Mesothelial cell of epicardium (in vitro differentiated cells): Measurements from ENCODE around the gene AGBL4. TPM values are rescaled to one million over a fixed set of nuclear protein-coding genes. Genes with fewer than 3 reads are reported as not detected.

Experiments
- DNase-seq, 2 experiments: peaks; one replicate each; pipeline ENCODE4 v3.0.0; 2021; ENCODE audit warnings: low spot score in 2 of 2; ENCODE audit not compliant: unreplicated experiment in 2 of 2
- H3K27ac Mint-ChIP-seq: 2 replicates; pipeline ENCODE4 v1.8.0; 2021; ENCODE audit warnings: mixed read lengths
- H3K27me3 Mint-ChIP-seq: 2 replicates; pipeline ENCODE4 v1.8.0; 2021; ENCODE audit warnings: low read depth, mixed read lengths
- H3K36me3 Mint-ChIP-seq: 2 replicates; pipeline ENCODE4 v1.8.0; 2021; ENCODE audit warnings: mixed read lengths
- H3K4me1 Mint-ChIP-seq: 2 replicates; pipeline ENCODE4 v1.8.0; 2021; ENCODE audit warnings: mixed read lengths
- H3K4me3 Mint-ChIP-seq: 2 replicates; pipeline ENCODE4 v1.8.0; 2021; ENCODE audit warnings: mild to moderate bottlenecking, moderate library complexity, mixed read lengths
- H3K9me3 Mint-ChIP-seq: 2 replicates; pipeline ENCODE4 v1.8.0; 2021; ENCODE audit warnings: mixed read lengths
- total RNA-seq: library from RNA; stranded (reverse); gene quantifications from 3 replicates; pipeline ENCODE4 v1.2.1, GENCODE V29; 2021
- TF ChIP-seq, protein P1 (sequence below): fragments of 200-600 bp; sonication (generic); IDR thresholded peaks from one replicate; pipeline ENCODE4 v1.5.0; 2021; ENCODE audit warnings: antibody characterized with exemption; ENCODE audit not compliant: unreplicated experiment

Gene AGBL4
- total RNA-seq, 1 donor from 2014 or later: 0.42 TPM

DNA sequence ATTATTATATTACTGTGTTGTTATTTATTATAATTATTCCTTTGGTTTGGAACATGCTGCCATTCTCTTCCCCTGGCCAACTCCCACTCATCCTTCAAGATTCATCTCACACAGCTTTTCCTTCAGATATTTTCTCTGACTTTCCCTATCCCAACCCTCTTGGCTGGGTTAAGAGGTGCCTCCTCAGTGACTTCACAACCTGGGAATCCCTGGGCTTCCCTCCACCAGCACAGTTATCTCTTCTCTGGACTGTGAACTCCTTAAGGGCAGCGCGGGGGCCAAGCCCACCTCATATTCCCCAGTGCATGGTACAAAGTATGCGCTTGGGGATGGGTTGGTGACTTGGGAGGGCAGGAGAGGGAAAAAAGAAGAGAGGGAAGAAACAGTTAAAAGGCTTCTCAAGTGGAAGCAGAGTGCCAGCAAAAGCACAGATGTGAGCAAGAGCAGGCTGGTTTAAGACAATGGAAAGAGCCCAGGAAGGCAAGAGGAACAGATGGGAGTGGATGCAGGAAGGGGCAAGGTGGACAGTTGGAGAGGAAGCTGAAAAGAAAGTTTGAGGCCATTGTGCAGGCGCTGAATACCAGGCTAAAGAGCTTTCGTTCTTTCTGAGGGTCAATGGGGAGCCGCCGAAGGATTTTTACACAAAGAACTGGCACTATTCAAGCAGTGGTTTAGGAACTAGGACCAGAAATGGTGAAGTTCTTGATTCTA is 1379.4 kb downstream of the AGBL4 start:
- TF ChIP-seq, protein P1, sequence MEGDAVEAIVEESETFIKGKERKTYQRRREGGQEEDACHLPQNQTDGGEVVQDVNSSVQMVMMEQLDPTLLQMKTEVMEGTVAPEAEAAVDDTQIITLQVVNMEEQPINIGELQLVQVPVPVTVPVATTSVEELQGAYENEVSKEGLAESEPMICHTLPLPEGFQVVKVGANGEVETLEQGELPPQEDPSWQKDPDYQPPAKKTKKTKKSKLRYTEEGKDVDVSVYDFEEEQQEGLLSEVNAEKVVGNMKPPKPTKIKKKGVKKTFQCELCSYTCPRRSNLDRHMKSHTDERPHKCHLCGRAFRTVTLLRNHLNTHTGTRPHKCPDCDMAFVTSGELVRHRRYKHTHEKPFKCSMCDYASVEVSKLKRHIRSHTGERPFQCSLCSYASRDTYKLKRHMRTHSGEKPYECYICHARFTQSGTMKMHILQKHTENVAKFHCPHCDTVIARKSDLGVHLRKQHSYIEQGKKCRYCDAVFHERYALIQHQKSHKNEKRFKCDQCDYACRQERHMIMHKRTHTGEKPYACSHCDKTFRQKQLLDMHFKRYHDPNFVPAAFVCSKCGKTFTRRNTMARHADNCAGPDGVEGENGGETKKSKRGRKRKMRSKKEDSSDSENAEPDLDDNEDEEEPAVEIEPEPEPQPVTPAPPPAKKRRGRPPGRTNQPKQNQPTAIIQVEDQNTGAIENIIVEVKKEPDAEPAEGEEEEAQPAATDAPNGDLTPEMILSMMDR: no peak
- Mint-ChIP-seq H3K27ac (no peak overlapping the region), H3K4me1 (no peaks in the 10 kb centered on the region), H3K36me3 (no peaks in the 10 kb centered on the region), H3K9me3 (no peaks in the 10 kb centered on the region), H3K27me3 (peaks cover 72% of the 10 kb centered on the region), H3K4me3 (no peak overlapping the region)
- DNase-seq: no peak

DNA sequence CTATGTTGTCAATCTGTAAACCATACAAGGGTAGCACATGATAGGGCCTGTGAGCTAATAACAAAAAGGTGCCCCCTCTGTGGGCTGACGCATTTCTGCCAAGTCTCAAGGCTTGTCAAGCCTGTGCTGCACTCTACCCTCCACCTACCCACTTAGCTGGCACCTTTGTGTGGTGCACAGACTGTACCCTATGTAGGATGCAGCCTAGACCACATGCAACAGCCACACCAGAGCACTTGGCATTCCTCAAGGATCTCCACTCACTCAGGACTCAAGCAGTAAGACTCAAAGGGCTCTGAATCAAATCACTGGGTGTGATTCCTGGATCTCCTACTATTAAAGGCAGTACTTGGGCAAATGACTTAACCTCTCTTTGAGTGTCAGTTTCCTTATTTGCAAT is 1380.6 kb downstream of the AGBL4 start:
- TF ChIP-seq, protein P1: no peak
- H3K36me3 Mint-ChIP-seq: no peaks in the 10 kb centered on the region
- no peak for DNase-seq
- no peaks in the 10 kb centered on the region for H3K4me1 Mint-ChIP-seq
- no peak overlapping the region for H3K27ac Mint-ChIP-seq
- H3K9me3 Mint-ChIP-seq: no peaks in the 10 kb centered on the region
- no peak overlapping the region for H3K4me3 Mint-ChIP-seq
- H3K27me3 Mint-ChIP-seq: peaks cover 82% of the 10 kb centered on the region

DNA sequence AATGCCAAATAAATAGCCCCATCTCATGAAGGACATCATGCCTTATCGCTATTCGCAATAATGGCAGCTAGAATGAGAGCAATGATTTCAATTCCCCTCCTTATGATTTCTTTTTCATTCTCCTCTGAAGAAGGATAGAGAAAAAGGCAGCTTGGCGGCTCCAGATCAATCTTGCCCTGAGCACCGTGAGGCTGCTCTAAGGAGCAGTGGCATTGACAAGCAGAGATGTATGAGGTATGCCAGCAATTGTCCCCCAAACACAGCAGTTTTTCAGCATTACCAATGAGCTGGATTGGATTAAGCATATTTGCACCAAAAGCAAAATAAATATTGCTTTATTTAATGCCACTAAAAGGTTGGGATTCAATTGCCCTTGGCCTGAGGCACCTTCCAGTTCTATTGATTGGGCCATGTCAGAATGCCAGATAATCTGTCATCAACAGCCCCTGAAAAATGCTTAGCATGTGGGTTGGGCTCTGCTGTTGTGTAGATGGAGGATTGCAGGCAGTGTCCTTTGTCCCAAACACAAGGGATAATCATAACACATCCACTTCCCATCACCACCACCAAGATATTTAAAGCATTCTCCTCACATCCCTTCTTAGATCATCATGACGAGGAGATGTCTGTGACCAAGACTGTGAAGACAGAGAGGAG is 1382.8 kb downstream of the AGBL4 start:
- Mint-ChIP-seq H3K27ac (no peak overlapping the region), H3K4me3 (no peak overlapping the region), H3K9me3 (no peaks in the 10 kb centered on the region), H3K27me3 (peaks cover 86% of the 10 kb centered on the region), H3K36me3 (no peaks in the 10 kb centered on the region), H3K4me1 (no peaks in the 10 kb centered on the region)
- TF ChIP-seq, protein P1: no peak
- no peak for DNase-seq

DNA sequence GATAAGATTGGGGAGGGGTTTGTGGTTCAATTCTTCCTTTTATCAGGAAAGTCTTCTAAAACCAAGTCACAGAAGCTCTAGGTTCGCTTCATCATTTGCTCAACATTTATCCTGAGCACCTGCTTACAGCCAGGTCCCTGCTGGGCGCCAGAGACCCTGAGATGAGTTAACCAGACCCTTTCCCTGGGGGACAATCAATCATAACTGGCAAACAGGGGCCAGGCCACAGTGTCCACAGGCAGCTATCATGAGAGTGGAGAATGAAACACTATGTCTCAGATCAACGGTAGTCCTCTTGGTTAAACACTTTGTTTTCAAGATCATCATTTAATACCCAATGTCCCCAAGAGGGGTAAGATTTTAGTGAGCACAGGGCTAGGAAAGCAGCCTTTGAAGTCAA is 1393.9 kb downstream of the AGBL4 start:
- no peak overlapping the region for H3K27ac Mint-ChIP-seq
- peaks cover 77% of the 10 kb centered on the region for H3K27me3 Mint-ChIP-seq
- peaks cover 2% of the 10 kb centered on the region for H3K4me1 Mint-ChIP-seq
- H3K36me3 Mint-ChIP-seq: no peaks in the 10 kb centered on the region
- no peaks in the 10 kb centered on the region for H3K9me3 Mint-ChIP-seq
- H3K4me3 Mint-ChIP-seq: no peak overlapping the region
- DNase-seq: no peak
- TF ChIP-seq, protein P1: no peak

DNA sequence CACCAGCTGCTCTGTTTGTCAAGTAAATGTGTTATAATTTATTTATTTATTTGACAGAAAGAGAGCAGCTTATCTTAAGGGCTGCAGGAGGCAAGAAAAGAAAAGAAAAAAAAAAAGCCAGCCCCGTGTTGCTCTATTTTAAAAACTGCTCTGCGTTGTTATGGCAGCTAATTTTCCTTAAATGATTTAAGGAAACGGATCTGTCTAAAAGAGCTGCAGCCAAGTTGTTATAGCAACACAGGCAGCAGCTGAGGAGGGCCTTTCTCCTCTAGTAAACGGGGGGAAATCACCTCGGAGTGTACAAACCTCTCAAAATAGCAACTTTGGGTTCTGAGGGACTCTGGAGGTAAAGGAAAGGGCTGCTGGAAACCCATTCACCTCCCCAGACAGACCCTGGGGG is 1396.3 kb downstream of the AGBL4 start:
- no peaks in the 10 kb centered on the region for H3K9me3 Mint-ChIP-seq
- TF ChIP-seq, protein P1: no peak
- H3K27ac Mint-ChIP-seq: no peak overlapping the region
- DNase-seq: no peak
- no peaks in the 10 kb centered on the region for H3K36me3 Mint-ChIP-seq
- peaks cover 76% of the 10 kb centered on the region for H3K27me3 Mint-ChIP-seq
- peaks cover 2% of the 10 kb centered on the region for H3K4me1 Mint-ChIP-seq
- no peak overlapping the region for H3K4me3 Mint-ChIP-seq
